H1 (cell line): ENCODE data around the gene ZNF555. TPM values are rescaled to one million over a fixed set of nuclear protein-coding genes. Genes with fewer than 3 reads are reported as not detected.

Experiments
- CTCF ChIA-PET: fragments of 300-600 bp; sonication (Branson Sonifier 250); formaldehyde crosslinking; loops from one replicate; lab custom pipeline; 2021; ENCODE audit not compliant: partially characterized antibody; lab: Charles Lee
- POLR2A ChIA-PET: fragments of 300-600 bp; sonication (Branson Sonifier 250); formaldehyde crosslinking; loops from one replicate; lab custom pipeline; 2021; ENCODE audit warnings: inconsistent platforms; ENCODE audit not compliant: partially characterized antibody; lab: Charles Lee
- DNase-seq, 2 experiments: peaks; one replicate each; pipeline versions ENCODE4 v3.0.0 to v3.0.0-alpha.2; 2010 to 2022; ENCODE audit warnings: low spot score in 2 of 2, low read depth in 1 of 2, mixed read lengths in 1 of 2
- FAIRE-seq: peaks from 2 replicates; lab custom pipeline; 2011; peaks lifted over from hg19 to GRCh38; lab: Jason Lieb, UNC
- H2AFZ ChIP-seq: 2 replicates; pipeline ENCODE4 v1.8.1; 2012; ENCODE audit warnings: low read length, inconsistent platforms
- H2AK5ac ChIP-seq: 2 replicates; pipeline ENCODE4 v1.6.1; 2013; ENCODE audit warnings: low read depth, low read length
- H2BK120ac ChIP-seq: replicated peaks from 2 replicates; pipeline ENCODE3; 2013; ENCODE audit warnings: low read depth, low read length, inconsistent platforms
- H2BK12ac ChIP-seq: 2 replicates; pipeline ENCODE4 v1.6.1; 2013; ENCODE audit warnings: low read depth, low read length
- H2BK15ac ChIP-seq: 2 replicates; pipeline ENCODE4 v1.6.1; 2013; ENCODE audit warnings: low read length
- H2BK20ac ChIP-seq: 2 replicates; pipeline ENCODE4 v1.6.1; 2013; ENCODE audit warnings: low read length
- H2BK5ac ChIP-seq: 2 replicates; pipeline ENCODE4 v1.6.1; 2013; ENCODE audit warnings: low read depth, low read length
- H3K14ac ChIP-seq: 2 replicates; pipeline ENCODE4 v1.6.1; 2013; ENCODE audit warnings: inconsistent platforms; ENCODE audit not compliant: insufficient read length
- H3K18ac ChIP-seq: 2 replicates; pipeline ENCODE4 v1.6.1; 2013; ENCODE audit warnings: low read length; ENCODE audit errors: extremely low read depth
- H3K23ac ChIP-seq: 2 replicates; pipeline ENCODE4 v1.6.1; 2013; ENCODE audit warnings: inconsistent platforms; ENCODE audit not compliant: insufficient read length
- H3K23me2 ChIP-seq: 2 replicates; pipeline ENCODE4 v1.6.1; 2013; ENCODE audit warnings: low read depth, low read length
- H3K27ac ChIP-seq: 2 replicates; pipeline ENCODE4 v1.6.1; 2011; ENCODE audit warnings: low read depth, low read length, inconsistent platforms
- H3K27me3 ChIP-seq, 4 experiments: replicated peaks in 1 of 4; 1 replicate in 1 of 4; 2 replicates in 3 of 4; pipeline versions ENCODE4 v1.6.1 to v1.8.1; 2011 to 2013; ENCODE audit warnings: low read length in 3 of 4, mild to moderate bottlenecking in 3 of 4, inconsistent platforms in 2 of 4, mixed read lengths in 2 of 4, moderate library complexity in 1 of 4; ENCODE audit not compliant: control insufficient read depth in 3 of 4, insufficient read depth in 3 of 4; ENCODE audit errors: extremely low read depth in 1 of 4
- H3K36me3 ChIP-seq, 4 experiments: 2 replicates each; pipeline versions ENCODE4 v1.6.1 to v1.8.1; 2011 to 2013; ENCODE audit warnings: mild to moderate bottlenecking in 4 of 4, low read length in 3 of 4, moderate library complexity in 2 of 4, control low read depth in 1 of 4, inconsistent platforms in 1 of 4; ENCODE audit not compliant: insufficient read depth in 4 of 4, control insufficient read depth in 2 of 4
- H3K4ac ChIP-seq: replicated peaks from 2 replicates; pipeline ENCODE3; 2013; ENCODE audit warnings: low read length, low read depth, mixed read lengths, inconsistent platforms; ENCODE audit not compliant: insufficient read length
- H3K4me1 ChIP-seq, 4 experiments: replicated peaks in 1 of 4; 1 replicate in 1 of 4; 2 replicates in 3 of 4; pipeline versions ENCODE4 v1.6.1 to v1.8.1; 2011 to 2013; ENCODE audit warnings: low read length in 3 of 4, inconsistent platforms in 2 of 4, mixed read lengths in 1 of 4; ENCODE audit not compliant: insufficient read depth in 4 of 4, control insufficient read depth in 3 of 4
- H3K4me2 ChIP-seq, 2 experiments: 2 replicates each; pipeline versions ENCODE4 v1.6.1 to v1.8.1; 2011 to 2013; ENCODE audit warnings: low read depth in 2 of 2, low read length in 2 of 2, control low read depth in 1 of 2, inconsistent platforms in 1 of 2, mild to moderate bottlenecking in 1 of 2; ENCODE audit not compliant: insufficient read depth in 1 of 2
- H3K4me3 ChIP-seq, 4 experiments: fragments of 200-600, 300-600 bp in 1 of 4; sonication (generic), shearing (Covaris generic), sonication (Bioruptor Twin) in 1 of 4; 2 replicates each; pipeline versions ENCODE4 v1.5.1 to v1.8.1; 2011 to 2016; ENCODE audit warnings: low read length in 4 of 4, low read depth in 3 of 4, control low read depth in 2 of 4, inconsistent platforms in 2 of 4, mild to moderate bottlenecking in 2 of 4, mixed read lengths in 1 of 4, moderate library complexity in 1 of 4; ENCODE audit not compliant: insufficient read depth in 2 of 4; ENCODE audit errors: extremely low read depth in 1 of 4
- H3K56ac ChIP-seq: replicated peaks from 2 replicates; pipeline ENCODE3; 2013; ENCODE audit warnings: low read depth, mild to moderate bottlenecking, mixed read lengths, low read length, inconsistent platforms; ENCODE audit not compliant: insufficient read length
- H3K79me1 ChIP-seq: 2 replicates; pipeline ENCODE4 v1.6.1; 2013; ENCODE audit warnings: low read depth, low read length, control low read depth
- H3K79me2 ChIP-seq, 2 experiments: 2 replicates each; pipeline versions ENCODE4 v1.6.1 to v1.8.1; 2012 to 2013; ENCODE audit warnings: low read length in 2 of 2, mild to moderate bottlenecking in 2 of 2, inconsistent platforms in 1 of 2; ENCODE audit not compliant: insufficient read depth in 2 of 2, control insufficient read depth in 1 of 2
- H3K9ac ChIP-seq, 4 experiments: replicated peaks in 1 of 4; 1 replicate in 1 of 4; 2 replicates in 3 of 4; pipeline versions ENCODE4 v1.6.1 to v1.8.1; 2011 to 2013; ENCODE audit warnings: low read depth in 3 of 4, low read length in 3 of 4, control low read depth in 2 of 4, mild to moderate bottlenecking in 2 of 4, moderate library complexity in 2 of 4, inconsistent platforms in 1 of 4; ENCODE audit errors: extremely low read depth in 1 of 4
- H3K9me3 ChIP-seq, 2 experiments: 2 replicates each; pipeline versions ENCODE4 v1.6.1 to v1.8.1; 2012 to 2013; ENCODE audit warnings: mild to moderate bottlenecking in 2 of 2, moderate library complexity in 2 of 2, control low read depth in 1 of 2, inconsistent platforms in 1 of 2, low read depth in 1 of 2, low read length in 1 of 2, mixed read lengths in 1 of 2; ENCODE audit not compliant: insufficient read depth in 2 of 2
- H4K20me1 ChIP-seq, 2 experiments: replicated peaks in 1 of 2; 2 replicates each; pipeline versions ENCODE3 to v1.8.1; 2011 to 2013; ENCODE audit warnings: inconsistent platforms in 2 of 2, low read length in 2 of 2, mild to moderate bottlenecking in 1 of 2; ENCODE audit not compliant: insufficient read depth in 2 of 2, control insufficient read depth in 1 of 2
- H4K5ac ChIP-seq: 2 replicates; pipeline ENCODE4 v1.6.1; 2013; ENCODE audit warnings: low read length, low read depth, mixed read lengths, inconsistent platforms; ENCODE audit not compliant: insufficient read length
- H4K8ac ChIP-seq: 2 replicates; pipeline ENCODE4 v1.8.0; 2013; ENCODE audit warnings: mild to moderate bottlenecking, moderate library complexity, low read length, inconsistent platforms; ENCODE audit not compliant: insufficient read depth; ENCODE audit errors: extremely low read depth
- H4K91ac ChIP-seq: replicated peaks from 2 replicates; pipeline ENCODE3; 2013; ENCODE audit warnings: low read length, mixed read lengths, inconsistent platforms; ENCODE audit not compliant: insufficient read length
- ASH2L ChIP-seq: fragments of 200-600, 300-600 bp; sonication (generic); IDR thresholded peaks from one replicate; pipeline ENCODE4 v1.7.1; 2017; ENCODE audit warnings: low read length
- CEBPB ChIP-seq: IDR thresholded peaks from 2 replicates; pipeline ENCODE4 v1.6.1; 2012; ENCODE audit warnings: low read depth, low read length
- EP300 ChIP-seq, 2 experiments: IDR thresholded peaks; 1 replicate in 1 of 2; 2 replicates in 1 of 2; pipeline ENCODE4 v1.6.1; 2011 to 2012; ENCODE audit warnings: low read depth in 2 of 2, low read length in 2 of 2, mild to moderate bottlenecking in 2 of 2, borderline replicate concordance in 1 of 2, inconsistent platforms in 1 of 2, moderate library complexity in 1 of 2
- HDAC6 ChIP-seq: IDR thresholded peaks from one replicate; pipeline ENCODE4 v1.7.1; 2012; ENCODE audit warnings: low read depth, mild to moderate bottlenecking, inconsistent platforms, low read length, moderate library complexity
- TAF7 ChIP-seq: optimal IDR thresholded peaks from 2 replicates; pipeline ENCODE3; 2011; ENCODE audit warnings: low read depth, mild to moderate bottlenecking, inconsistent platforms, low read length, moderate library complexity, borderline replicate concordance
- WGBS, 2 experiments: shearing (Covaris generic) in 1 of 2; methylation state at CpG; one replicate each; pipeline versions ENCODE4 v1.1.6 to v1.1.7; 2013 to 2015; ENCODE audit warnings: low lambda C conversion rate in 2 of 2, mixed read lengths in 2 of 2, inconsistent platforms in 1 of 2, low coverage in 1 of 2, missing lambda C conversion rate in 1 of 2; ENCODE audit not compliant: insufficient replicate concordance in 2 of 2, insufficient coverage in 1 of 2, insufficient read length in 1 of 2; ENCODE audit errors: extremely low coverage in 1 of 2, missing lambda C conversion rate in 1 of 2; 5-methylcytosine and 5-hydroxymethylcytosine counted together
- polyA plus RNA-seq, 7 experiments: library from polyadenylated mRNA; depleted of rRNA in 3 of 7; stranded (reverse) in 5 of 7; unstranded in 2 of 7; fragments of >200 nt in 5 of 7; fragments of 200-250 nt in 2 of 7; gene quantifications; 1 replicate in 5 of 7; 2 replicates in 1 of 7; 4 replicates in 1 of 7; pipeline versions ENCODE4 v1.2.1 to v1.2.3, GENCODE V29; 2011 to 2013; ENCODE audit warnings: missing spikeins in 2 of 7, mixed read lengths in 2 of 7
- total RNA-seq: library from RNA; stranded (reverse); fragmentation: NEBNext Ultra II Directional; extraction: Animal tissue kit (Norgen Biotek cat#: 25700); gene quantifications from 2 replicates; pipeline ENCODE4 v1.2.1, GENCODE V29; 2021

Gene ZNF555
- total and polyA plus RNA-seq, 2 of the 8 experiments (the other 6 are each of a cell fraction or from before 2014, with no cell fraction given): 1.6 to 5.7 TPM

GRCh38 chr19:2807379-2808128, 33.7 kb upstream of the ZNF555 start:
- Histone ChIP-seq H2AK5ac (no peak overlapping the region), H3K9me3 (no peaks in the 10 kb centered on the region), H4K8ac (no peak overlapping the region), H4K5ac (no peak overlapping the region), H3K23me2 (no peaks in the 10 kb centered on the region), H3K4me1 (no peaks in the 10 kb centered on the region), H3K56ac (no peak overlapping the region), H2BK120ac (no peak overlapping the region), H3K18ac (no peak overlapping the region), H4K20me1 (peaks cover 8 to 23% of the 10 kb centered on the region in 2 experiments), H2BK12ac (no peak overlapping the region), H3K4ac (no peak overlapping the region), H2BK15ac (no peak overlapping the region), H3K79me1 (peaks cover 2% of the 10 kb centered on the region; the same call in 1 of the 2 replicates), H3K4me2 (no peak overlapping the region), H3K36me3 (peaks cover 16 to 72% (median 61%) of the 10 kb centered on the region in 4 experiments; a peak in 7 of 8 replicates), H3K27me3 (no peaks in the 10 kb centered on the region), H2BK5ac (no peak overlapping the region), H4K91ac (no peak overlapping the region), H3K4me3 (no peak overlapping the region), H3K14ac (no peak overlapping the region), H3K9ac (no peak overlapping the region), H3K27ac (no peak overlapping the region), H3K79me2 (no peaks in the 10 kb centered on the region), H2BK20ac (no peak overlapping the region), H3K23ac (no peak overlapping the region), H2AFZ (no peak overlapping the region)
- DNase-seq (no peak), FAIRE-seq (no peak)
- ChIA-PET CTCF (interaction anchor here (0.6 kb wide), 1 partner anchor 146 kb away, joined by 3 read pairs; no protein-coding TSS in a partner anchor), POLR2A (interaction anchor here (0.6 kb wide), 2 partner anchors 8 to 39 kb away, joined by 3 read pairs; no protein-coding TSS in a partner anchor)
- WGBS, 2 experiments: 93% methylated on average over 48 of the region's 56 CpGs; no CpG with 5 or more reads in 1 of the 2 experiments
- TF ChIP-seq ASH2L (no peak), TAF7 (no peak), CEBPB (no peak), HDAC6 (no peak), EP300 (IDR thresholded peaks at IDR 0.05; ENCODE audit: borderline replicate concordance in 1 of 2, low read depth in 2 of 2, low read length in 2 of 2) (no peak)
